ENCODE data around the gene KLHL7.

The KLHL7 gene

DNA sequence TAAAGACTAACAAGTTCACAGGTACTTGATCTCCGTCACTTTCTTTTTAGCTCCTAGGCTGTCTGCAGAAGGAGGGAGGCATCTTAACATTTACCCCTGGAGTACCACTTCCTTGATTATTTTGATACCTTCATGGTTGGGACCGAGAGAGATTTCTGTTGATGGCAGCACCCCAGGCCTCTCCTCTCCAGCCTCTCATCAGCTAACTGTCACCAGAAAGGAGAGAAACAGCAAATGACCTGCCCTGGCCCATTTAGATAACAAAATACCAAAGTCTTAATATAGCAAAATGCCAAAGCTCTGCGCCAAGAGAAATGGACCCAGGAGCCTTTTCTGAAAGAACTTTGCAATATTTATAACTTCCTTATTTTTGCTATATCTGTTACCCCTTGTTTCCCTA, 30.0 kb upstream of the KLHL7 start:
- Histone ChIP-seq H2AFZ (ENCODE audit: low read length) (peak overlapping the region; percentile 38; the same call in 1 of the 2 replicates), H4K20me1 (ENCODE audit: insufficient read depth, low read length, poor library complexity, severe bottlenecking) (no peaks in the 10 kb centered on the region), H3K4me1 (ENCODE audit: insufficient read depth, low read length, poor library complexity, severe bottlenecking) (no peaks in the 10 kb centered on the region), H3K9ac (ENCODE audit: low read depth, low read length, poor library complexity, severe bottlenecking) (no peak overlapping the region), H3K36me3 (ENCODE audit: insufficient read depth, low read length) (no peaks in the 10 kb centered on the region), H3K4me3 (ENCODE audit: low read length, poor library complexity, severe bottlenecking) (no peak overlapping the region), H3K9me2 (replicated peaks; ENCODE audit: low read depth, low read length) (no peaks in the 10 kb centered on the region), H3K27me3 (ENCODE audit: insufficient read depth, low read length, poor library complexity, severe bottlenecking) (no peaks in the 10 kb centered on the region), H3K4me2 (ENCODE audit: low read depth, low read length, poor library complexity, severe bottlenecking) (no peak overlapping the region), H3K79me2 (ENCODE audit: insufficient read depth, low read length) (no peaks in the 10 kb centered on the region), H3K9me3 (ENCODE audit: insufficient read depth, low read depth, low read length) (no peaks in the 10 kb centered on the region), H3F3A (ENCODE audit: low read depth) (no peaks in the 10 kb centered on the region)
- TF ChIP-seq, protein P1, sequence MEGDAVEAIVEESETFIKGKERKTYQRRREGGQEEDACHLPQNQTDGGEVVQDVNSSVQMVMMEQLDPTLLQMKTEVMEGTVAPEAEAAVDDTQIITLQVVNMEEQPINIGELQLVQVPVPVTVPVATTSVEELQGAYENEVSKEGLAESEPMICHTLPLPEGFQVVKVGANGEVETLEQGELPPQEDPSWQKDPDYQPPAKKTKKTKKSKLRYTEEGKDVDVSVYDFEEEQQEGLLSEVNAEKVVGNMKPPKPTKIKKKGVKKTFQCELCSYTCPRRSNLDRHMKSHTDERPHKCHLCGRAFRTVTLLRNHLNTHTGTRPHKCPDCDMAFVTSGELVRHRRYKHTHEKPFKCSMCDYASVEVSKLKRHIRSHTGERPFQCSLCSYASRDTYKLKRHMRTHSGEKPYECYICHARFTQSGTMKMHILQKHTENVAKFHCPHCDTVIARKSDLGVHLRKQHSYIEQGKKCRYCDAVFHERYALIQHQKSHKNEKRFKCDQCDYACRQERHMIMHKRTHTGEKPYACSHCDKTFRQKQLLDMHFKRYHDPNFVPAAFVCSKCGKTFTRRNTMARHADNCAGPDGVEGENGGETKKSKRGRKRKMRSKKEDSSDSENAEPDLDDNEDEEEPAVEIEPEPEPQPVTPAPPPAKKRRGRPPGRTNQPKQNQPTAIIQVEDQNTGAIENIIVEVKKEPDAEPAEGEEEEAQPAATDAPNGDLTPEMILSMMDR (conservative IDR thresholded peaks at IDR 0.05; ENCODE audit: low read length) = no peak
- no peak for TF ChIP-seq EZH2phosphoT487 (IDR thresholded peaks at IDR 0.05; ENCODE audit: borderline replicate concordance)

DNA sequence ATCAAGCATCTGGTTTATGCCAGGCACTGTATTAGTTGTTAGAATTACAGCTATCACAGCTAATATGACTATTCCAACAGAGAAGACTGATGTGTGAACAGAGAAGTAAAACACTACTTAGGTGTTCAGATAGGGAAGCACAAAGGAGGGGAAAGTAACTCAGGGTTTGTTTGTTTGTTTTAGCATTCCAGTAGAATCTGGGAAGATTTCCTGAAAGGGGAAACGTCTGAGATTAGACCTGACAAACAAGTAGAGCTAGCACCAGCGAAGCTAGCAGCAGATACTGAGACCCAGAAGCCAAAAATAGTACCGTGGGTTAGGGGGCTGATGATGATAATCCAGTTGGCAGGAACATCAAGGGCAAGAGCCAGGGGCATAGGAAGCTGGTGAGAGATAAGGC, 28.8 kb upstream of the KLHL7 start:
- H3K9me2 ChIP-seq (replicated peaks; ENCODE audit: low read depth, low read length) = no peaks in the 10 kb centered on the region
- no peaks in the 10 kb centered on the region for H3K9me3 ChIP-seq (ENCODE audit: insufficient read depth, low read depth, low read length)
- H3K9ac ChIP-seq (ENCODE audit: low read depth, low read length, poor library complexity, severe bottlenecking) = no peak overlapping the region
- no peak for TF ChIP-seq EZH2phosphoT487 (IDR thresholded peaks at IDR 0.05; ENCODE audit: borderline replicate concordance)
- TF ChIP-seq, protein P1 (conservative IDR thresholded peaks at IDR 0.05; ENCODE audit: low read length) = no peak
- no peaks in the 10 kb centered on the region for H4K20me1 ChIP-seq (ENCODE audit: insufficient read depth, low read length, poor library complexity, severe bottlenecking)
- H3K4me2 ChIP-seq (ENCODE audit: low read depth, low read length, poor library complexity, severe bottlenecking) = no peak overlapping the region
- no peaks in the 10 kb centered on the region for H3K79me2 ChIP-seq (ENCODE audit: insufficient read depth, low read length)
- H3K27me3 ChIP-seq (ENCODE audit: insufficient read depth, low read length, poor library complexity, severe bottlenecking) = no peaks in the 10 kb centered on the region
- no peak overlapping the region for H2AFZ ChIP-seq (ENCODE audit: low read length)
- no peak overlapping the region for H3K4me3 ChIP-seq (ENCODE audit: low read length, poor library complexity, severe bottlenecking)
- H3F3A ChIP-seq (ENCODE audit: low read depth) = no peaks in the 10 kb centered on the region
- no peaks in the 10 kb centered on the region for H3K4me1 ChIP-seq (ENCODE audit: insufficient read depth, low read length, poor library complexity, severe bottlenecking)
- H3K36me3 ChIP-seq (ENCODE audit: insufficient read depth, low read length) = no peaks in the 10 kb centered on the region

- Histone ChIP-seq H3K9me2 (replicated peaks; ENCODE audit: low read depth, low read length) (no peaks in the 10 kb centered on the region), H3K79me2 (ENCODE audit: insufficient read depth, low read length) (no peaks in the 10 kb centered on the region), H3K9me3 (ENCODE audit: insufficient read depth, low read depth, low read length) (no peaks in the 10 kb centered on the region; the same call in 1 of the 2 replicates), H4K20me1 (ENCODE audit: insufficient read depth, low read length, poor library complexity, severe bottlenecking) (no peaks in the 10 kb centered on the region), H3F3A (ENCODE audit: low read depth) (no peaks in the 10 kb centered on the region), H3K9ac (ENCODE audit: low read depth, low read length, poor library complexity, severe bottlenecking) (no peak overlapping the region), H3K27me3 (ENCODE audit: insufficient read depth, low read length, poor library complexity, severe bottlenecking) (no peaks in the 10 kb centered on the region), H3K4me3 (ENCODE audit: low read length, poor library complexity, severe bottlenecking) (no peak overlapping the region), H3K4me2 (ENCODE audit: low read depth, low read length, poor library complexity, severe bottlenecking) (no peak overlapping the region), H3K4me1 (ENCODE audit: insufficient read depth, low read length, poor library complexity, severe bottlenecking) (no peaks in the 10 kb centered on the region), H2AFZ (ENCODE audit: low read length) (no peak overlapping the region), H3K36me3 (ENCODE audit: insufficient read depth, low read length) (no peaks in the 10 kb centered on the region)
- no peak for TF ChIP-seq EZH2phosphoT487 (IDR thresholded peaks at IDR 0.05; ENCODE audit: borderline replicate concordance)
- TF ChIP-seq, protein P1 (conservative IDR thresholded peaks at IDR 0.05; ENCODE audit: low read length) = no peak
Observed at GRCh38 chr7:23093111-23093510, 12.5 kb upstream of the KLHL7 start.

Data from Loucy (cell line).